ENCODE results near the gene OSM. TPM values are rescaled to one million over a fixed set of nuclear protein-coding genes. Genes with fewer than 3 reads are reported as not detected.

OSM gene
- total and polyA plus RNA-seq, 2 experiments from 2014 or later, result not detected

DNA sequence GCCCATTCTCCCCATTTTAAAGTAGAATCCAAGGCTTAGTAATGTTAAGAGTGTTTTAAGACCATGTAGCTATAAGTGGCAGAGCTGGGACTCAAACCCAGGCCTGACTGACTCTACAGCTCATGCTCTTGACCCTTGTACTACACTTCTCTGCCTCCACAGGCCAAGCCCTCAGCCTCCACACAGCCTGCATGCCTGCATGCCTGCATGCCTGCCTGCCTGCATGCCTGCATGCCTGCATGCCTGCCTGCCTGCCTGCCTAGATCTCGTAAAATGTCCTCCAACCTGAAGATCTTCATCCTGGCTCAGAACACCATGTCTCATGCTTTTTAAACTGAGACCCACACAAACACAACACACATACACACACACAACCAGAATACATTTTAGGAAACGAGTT lies 41.4 kb upstream of the OSM start (continued):
- TF ChIP-seq, protein P1, sequence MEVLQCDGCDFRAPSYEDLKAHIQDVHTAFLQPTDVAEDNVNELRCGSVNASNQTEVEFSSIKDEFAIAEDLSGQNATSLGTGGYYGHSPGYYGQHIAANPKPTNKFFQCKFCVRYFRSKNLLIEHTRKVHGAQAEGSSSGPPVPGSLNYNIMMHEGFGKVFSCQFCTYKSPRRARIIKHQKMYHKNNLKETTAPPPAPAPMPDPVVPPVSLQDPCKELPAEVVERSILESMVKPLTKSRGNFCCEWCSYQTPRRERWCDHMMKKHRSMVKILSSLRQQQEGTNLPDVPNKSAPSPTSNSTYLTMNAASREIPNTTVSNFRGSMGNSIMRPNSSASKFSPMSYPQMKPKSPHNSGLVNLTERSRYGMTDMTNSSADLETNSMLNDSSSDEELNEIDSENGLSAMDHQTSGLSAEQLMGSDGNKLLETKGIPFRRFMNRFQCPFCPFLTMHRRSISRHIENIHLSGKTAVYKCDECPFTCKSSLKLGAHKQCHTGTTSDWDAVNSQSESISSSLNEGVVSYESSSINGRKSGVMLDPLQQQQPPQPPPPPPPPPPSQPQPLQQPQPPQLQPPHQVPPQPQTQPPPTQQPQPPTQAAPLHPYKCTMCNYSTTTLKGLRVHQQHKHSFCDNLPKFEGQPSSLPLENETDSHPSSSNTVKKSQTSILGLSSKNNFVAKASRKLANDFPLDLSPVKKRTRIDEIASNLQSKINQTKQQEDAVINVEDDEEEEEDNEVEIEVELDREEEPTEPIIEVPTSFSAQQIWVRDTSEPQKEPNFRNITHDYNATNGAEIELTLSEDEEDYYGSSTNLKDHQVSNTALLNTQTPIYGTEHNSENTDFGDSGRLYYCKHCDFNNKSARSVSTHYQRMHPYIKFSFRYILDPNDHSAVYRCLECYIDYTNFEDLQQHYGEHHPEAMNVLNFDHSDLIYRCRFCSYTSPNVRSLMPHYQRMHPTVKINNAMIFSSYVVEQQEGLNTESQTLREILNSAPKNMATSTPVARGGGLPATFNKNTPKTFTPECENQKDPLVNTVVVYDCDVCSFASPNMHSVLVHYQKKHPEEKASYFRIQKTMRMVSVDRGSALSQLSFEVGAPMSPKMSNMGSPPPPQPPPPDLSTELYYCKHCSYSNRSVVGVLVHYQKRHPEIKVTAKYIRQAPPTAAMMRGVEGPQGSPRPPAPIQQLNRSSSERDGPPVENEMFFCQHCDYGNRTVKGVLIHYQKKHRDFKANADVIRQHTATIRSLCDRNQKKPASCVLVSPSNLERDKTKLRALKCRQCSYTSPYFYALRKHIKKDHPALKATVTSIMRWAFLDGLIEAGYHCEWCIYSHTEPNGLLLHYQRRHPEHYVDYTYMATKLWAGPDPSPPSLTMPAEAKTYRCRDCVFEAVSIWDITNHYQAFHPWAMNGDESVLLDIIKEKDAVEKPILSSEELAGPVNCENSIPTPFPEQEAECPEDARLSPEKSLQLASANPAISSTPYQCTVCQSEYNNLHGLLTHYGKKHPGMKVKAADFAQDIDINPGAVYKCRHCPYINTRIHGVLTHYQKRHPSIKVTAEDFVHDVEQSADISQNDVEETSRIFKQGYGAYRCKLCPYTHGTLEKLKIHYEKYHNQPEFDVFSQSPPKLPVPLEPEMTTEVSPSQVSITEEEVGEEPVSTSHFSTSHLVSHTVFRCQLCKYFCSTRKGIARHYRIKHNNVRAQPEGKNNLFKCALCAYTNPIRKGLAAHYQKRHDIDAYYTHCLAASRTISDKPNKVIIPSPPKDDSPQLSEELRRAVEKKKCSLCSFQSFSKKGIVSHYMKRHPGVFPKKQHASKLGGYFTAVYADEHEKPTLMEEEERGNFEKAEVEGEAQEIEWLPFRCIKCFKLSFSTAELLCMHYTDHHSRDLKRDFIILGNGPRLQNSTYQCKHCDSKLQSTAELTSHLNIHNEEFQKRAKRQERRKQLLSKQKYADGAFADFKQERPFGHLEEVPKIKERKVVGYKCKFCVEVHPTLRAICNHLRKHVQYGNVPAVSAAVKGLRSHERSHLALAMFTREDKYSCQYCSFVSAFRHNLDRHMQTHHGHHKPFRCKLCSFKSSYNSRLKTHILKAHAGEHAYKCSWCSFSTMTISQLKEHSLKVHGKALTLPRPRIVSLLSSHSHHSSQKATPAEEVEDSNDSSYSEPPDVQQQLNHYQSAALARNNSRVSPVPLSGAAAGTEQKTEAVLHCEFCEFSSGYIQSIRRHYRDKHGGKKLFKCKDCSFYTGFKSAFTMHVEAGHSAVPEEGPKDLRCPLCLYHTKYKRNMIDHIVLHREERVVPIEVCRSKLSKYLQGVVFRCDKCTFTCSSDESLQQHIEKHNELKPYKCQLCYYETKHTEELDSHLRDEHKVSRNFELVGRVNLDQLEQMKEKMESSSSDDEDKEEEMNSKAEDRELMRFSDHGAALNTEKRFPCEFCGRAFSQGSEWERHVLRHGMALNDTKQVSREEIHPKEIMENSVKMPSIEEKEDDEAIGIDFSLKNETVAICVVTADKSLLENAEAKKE (CRISPR knock-in tag; IDR thresholded peaks at IDR 0.05), result no peak
- TF ChIP-seq, protein P2, sequence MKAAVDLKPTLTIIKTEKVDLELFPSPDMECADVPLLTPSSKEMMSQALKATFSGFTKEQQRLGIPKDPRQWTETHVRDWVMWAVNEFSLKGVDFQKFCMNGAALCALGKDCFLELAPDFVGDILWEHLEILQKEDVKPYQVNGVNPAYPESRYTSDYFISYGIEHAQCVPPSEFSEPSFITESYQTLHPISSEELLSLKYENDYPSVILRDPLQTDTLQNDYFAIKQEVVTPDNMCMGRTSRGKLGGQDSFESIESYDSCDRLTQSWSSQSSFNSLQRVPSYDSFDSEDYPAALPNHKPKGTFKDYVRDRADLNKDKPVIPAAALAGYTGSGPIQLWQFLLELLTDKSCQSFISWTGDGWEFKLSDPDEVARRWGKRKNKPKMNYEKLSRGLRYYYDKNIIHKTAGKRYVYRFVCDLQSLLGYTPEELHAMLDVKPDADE (IDR thresholded peaks at IDR 0.05), result no peak
- TF ChIP-seq JUNB (IDR thresholded peaks at IDR 0.05; ENCODE audit: unreplicated experiment) (no peak), NANOG (IDR thresholded peaks at IDR 0.05; ENCODE audit: borderline replicate concordance) (no peak), CREB1 (CRISPR knock-in tag; IDR thresholded peaks at IDR 0.05; ENCODE audit: low read depth) (no peak), ZNF331 (CRISPR knock-in tag; IDR thresholded peaks at IDR 0.05; ENCODE audit: low read depth) (no peak)
- TF ChIP-seq, protein P3, sequence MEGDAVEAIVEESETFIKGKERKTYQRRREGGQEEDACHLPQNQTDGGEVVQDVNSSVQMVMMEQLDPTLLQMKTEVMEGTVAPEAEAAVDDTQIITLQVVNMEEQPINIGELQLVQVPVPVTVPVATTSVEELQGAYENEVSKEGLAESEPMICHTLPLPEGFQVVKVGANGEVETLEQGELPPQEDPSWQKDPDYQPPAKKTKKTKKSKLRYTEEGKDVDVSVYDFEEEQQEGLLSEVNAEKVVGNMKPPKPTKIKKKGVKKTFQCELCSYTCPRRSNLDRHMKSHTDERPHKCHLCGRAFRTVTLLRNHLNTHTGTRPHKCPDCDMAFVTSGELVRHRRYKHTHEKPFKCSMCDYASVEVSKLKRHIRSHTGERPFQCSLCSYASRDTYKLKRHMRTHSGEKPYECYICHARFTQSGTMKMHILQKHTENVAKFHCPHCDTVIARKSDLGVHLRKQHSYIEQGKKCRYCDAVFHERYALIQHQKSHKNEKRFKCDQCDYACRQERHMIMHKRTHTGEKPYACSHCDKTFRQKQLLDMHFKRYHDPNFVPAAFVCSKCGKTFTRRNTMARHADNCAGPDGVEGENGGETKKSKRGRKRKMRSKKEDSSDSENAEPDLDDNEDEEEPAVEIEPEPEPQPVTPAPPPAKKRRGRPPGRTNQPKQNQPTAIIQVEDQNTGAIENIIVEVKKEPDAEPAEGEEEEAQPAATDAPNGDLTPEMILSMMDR (conservative IDR thresholded peaks at IDR 0.05; ENCODE audit: low read depth in 2 of 2), result no peak

Measured in GM23338 (cell line).